Fibroblast of skin of right quadriceps (primary cell): ENCODE results near the gene PAK4.
A peak's percentile ranks its signal among the peaks of the same experiment; 100 is the strongest.

Experiments
- DNase-seq: peaks from one replicate; pipeline ENCODE4 v3.0.0-alpha.2; 2013

Gene PAK4

DNA sequence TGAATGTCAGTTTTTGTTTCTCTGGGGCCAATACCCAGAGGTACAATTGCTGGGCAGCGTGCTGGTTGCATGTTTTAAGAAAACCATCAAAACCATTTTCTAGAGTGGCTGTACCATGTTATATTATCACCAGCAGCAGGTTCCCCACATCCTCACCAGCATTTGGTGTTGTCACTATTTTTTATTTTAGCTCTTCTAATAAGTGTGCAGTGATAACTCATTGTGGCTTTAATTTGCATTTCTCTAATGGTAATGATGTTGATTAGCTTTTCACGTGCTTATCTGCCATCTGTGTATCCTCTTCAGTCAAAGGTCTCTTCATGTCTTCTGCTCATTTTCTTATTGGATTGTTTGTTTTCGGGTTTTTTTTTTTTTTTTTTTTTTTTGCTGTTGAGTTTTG lies 21.9 kb downstream of the PAK4 start:
- DNase-seq: no peak

GRCh38 chr19:39148939-39149529 lies 23.4 kb downstream of the PAK4 start:
- no peak for DNase-seq

- DNase-seq: no peak
These were observed 24.6 kb downstream of the PAK4 start for GRCh38 chr19:39150235-39150634.

- DNase-seq: no peak
These were observed 25.4 kb downstream of the PAK4 start for GRCh38 chr19:39150807-39151600.

DNA sequence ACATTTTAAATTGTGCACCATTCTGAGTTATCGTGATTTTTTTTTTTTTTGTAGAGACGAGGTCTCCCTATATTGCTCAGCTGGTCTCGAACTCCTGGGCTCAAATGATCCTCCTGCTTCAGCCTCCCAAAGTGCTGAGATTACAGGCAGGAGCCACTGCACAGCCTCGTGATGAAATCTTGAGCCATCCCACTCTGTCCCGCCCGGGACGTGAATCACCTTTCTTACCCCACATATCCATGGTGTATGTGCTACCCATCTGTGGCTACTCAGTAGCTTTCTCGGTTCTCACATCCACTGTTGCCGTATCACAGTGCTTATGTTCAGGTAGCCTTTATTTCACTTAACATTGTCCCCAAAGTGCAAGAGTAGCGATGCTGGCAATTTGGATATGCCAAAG lies 26.5 kb downstream of the PAK4 start:
- no peak for DNase-seq

DNA sequence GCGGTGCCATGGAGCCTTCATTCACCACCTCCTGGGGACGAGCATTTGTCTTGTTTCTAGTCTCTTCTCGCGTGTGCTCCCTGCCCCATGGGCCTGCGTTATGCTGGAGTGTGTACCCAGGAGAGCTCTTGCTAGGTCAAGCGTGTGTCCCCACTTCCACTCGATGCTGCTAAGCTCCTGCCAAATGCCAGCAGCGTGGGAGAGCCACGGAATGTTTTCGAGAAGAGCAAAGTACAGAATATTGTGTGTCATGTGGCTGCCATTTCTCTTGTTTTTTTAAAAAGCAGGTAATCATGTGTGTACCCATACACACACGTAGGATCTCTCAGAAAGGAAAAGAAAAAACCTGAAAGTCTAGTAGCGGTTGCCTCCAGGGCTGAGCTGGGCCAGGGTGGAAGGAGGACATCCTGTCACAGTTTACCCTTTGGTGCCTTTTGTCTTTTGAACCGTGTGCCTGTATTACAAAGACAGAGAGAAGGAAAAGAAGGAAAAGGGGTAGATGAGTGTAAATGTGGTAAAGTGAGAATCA lies 28.6 kb downstream of the PAK4 start:
- DNase-seq: no peak

GRCh38 chr19:39154629-39155100 lies 29.1 kb downstream of the PAK4 start:
- no peak for DNase-seq

GRCh38 chr19:39155114-39155700 lies 29.6 kb downstream of the PAK4 start:
- DNase-seq: no peak

DNA sequence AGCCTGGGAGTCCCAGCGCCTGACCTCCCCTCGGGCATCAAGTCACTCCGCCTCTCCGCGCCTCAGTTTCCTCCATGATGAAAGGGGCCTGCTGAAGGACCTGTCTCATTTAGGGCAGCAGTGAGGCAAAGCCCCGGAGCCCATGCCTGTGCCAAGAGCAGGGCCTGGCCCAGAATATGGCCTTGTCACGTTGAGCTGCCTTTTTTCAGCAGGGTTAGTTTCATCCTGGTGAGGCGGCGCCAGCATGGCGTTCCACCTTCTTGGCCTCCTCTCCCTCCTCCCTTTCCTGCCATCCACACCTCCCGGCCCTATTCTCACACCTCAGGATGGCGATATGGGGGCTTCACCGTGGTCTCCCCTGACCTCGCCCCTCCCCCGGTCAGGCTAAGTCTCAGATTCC lies 30.2 kb downstream of the PAK4 start:
- DNase-seq: no peak

GRCh38 chr19:39156326-39157230 lies 31.0 kb downstream of the PAK4 start:
- DNase-seq: no peak

DNA sequence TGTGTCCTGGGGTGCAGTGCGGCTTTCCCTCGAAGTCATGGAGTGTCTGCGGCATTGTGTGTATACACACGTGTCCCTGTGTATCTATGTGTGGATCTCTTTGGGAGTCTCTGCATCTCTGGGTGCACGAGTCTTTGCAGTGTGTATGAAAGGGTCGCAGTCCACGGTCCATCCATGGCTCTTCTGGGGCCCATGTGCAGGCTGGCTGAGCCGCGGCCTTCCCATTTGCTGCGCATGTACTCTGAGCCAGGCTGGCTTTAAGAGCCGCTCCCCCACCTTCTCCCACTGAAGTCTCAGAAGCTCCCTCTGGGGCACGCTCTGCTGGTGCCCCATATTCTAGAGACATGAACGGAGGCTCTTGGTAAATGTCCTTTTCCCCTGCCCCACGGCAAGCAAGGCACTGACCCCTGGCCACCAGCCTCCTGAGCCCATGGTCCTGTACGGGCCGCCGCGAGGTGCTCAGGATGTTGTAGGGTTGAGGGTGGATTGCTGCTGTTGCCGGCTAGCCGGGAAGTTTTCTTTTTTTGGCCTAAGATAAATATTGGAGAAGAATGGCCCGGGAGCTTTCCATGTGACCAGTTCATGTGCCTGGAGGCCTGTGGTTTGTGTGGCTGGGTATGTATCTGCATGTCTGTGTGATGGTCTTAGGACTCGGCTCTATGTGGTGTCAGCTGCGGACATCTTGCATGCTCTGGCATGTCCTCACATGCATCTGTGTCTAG lies 31.9 kb downstream of the PAK4 start:
- no peak for DNase-seq

DNA sequence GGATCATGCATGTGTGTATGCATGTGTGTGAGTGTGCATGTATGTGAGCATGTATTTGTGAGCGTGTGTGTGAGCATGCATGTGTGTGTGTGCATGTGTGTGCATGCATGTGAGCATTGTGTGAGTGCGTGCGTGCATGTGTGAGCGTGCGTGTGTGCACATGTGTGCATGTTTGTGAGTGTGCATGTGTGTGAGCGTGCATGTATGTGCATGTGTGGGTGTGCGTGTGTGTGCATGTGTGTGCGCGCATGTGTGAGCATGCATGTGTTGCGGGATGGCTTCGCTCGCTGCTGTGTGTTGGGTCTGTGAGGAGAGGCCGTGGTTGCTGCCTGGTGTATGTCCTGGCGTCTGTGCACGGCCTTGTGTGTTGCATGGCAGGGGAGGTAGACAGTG lies 32.4 kb downstream of the PAK4 start:
- DNase-seq: no peak

GRCh38 chr19:39158646-39159260 lies 33.2 kb downstream of the PAK4 start:
- no peak for DNase-seq

DNA sequence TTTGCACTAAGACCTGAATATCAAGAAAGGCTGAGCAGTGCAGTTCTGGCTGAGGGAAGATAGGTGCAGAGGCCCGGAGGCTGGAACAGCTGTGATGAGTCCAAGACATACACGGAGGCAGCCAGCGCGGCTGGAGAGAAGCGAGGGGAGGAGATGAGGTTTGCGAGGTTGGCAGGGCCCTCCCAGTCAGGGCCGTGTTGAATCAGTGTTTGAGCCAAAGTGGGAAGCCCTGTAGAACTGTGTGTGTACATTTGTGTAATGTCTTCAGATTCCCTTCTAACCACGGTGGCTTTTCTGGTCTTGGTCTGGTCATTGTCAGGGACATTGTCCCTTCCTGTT lies 34.9 kb downstream of the PAK4 start:
- DNase-seq: peak; percentile 28

- no peak for DNase-seq
These were observed 35.5 kb downstream of the PAK4 start for GRCh38 chr19:39160889-39161672.

GRCh38 chr19:39162441-39163043 lies 37.0 kb downstream of the PAK4 start:
- no peak for DNase-seq

DNA sequence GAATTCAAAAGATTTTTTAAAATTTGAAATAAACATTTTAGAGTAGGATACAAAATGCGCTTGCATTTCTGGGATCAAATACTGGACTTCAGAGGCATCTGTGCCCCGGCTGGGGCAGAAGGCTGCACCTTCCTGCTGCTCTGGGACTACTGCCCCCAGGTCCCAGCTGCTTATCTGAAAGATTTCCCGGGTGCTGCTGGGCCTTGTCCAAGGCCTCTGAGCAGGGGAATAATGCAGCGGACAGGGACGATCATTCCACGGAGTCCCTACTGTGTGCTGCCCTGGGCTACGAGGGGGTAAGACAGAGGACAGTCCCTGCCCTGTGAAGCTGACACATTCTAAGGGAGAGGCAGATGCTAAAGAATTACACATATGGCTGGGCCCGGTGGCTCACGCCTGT lies 38.0 kb downstream of the PAK4 start:
- no peak for DNase-seq

DNA sequence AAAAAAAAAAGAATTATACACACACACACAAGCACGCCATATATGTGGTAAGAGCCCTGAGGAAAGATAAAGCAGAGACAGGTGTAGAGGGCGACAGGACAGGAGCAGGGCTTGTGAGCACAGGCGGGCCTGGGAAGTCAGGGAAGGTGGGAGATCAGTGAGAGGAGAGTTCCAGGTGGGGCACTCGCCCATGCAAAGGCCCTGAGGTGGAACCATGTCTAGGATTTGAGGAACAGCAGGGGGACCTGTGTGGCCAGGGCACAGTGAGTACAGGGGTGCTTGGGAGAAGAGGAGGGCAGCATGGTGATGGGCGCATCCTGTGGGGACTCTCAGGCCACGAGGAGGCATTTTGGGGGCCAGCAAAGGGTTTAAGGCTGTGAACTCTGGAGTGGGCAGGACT lies 38.7 kb downstream of the PAK4 start:
- DNase-seq: no peak

DNA sequence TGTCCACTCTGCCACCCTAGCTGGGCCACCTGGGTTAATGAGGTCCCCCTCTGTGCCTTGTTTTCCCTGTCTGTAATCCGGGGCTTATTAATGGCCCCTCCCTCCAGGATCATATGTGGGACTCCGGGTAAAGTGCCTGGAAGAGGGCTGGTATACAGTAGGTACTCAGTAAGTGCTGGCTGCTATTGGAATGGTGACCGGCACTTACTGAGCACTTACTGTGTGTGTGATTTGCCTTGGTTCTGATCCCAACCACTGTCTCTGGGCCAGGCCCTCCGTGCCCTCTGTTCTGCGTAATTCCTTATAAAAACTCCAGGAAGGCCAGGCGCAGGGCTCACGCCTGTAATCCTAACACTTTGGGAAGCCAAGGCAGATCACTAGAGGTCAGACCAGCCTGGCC lies 40.3 kb downstream of the PAK4 start:
- no peak for DNase-seq

DNA sequence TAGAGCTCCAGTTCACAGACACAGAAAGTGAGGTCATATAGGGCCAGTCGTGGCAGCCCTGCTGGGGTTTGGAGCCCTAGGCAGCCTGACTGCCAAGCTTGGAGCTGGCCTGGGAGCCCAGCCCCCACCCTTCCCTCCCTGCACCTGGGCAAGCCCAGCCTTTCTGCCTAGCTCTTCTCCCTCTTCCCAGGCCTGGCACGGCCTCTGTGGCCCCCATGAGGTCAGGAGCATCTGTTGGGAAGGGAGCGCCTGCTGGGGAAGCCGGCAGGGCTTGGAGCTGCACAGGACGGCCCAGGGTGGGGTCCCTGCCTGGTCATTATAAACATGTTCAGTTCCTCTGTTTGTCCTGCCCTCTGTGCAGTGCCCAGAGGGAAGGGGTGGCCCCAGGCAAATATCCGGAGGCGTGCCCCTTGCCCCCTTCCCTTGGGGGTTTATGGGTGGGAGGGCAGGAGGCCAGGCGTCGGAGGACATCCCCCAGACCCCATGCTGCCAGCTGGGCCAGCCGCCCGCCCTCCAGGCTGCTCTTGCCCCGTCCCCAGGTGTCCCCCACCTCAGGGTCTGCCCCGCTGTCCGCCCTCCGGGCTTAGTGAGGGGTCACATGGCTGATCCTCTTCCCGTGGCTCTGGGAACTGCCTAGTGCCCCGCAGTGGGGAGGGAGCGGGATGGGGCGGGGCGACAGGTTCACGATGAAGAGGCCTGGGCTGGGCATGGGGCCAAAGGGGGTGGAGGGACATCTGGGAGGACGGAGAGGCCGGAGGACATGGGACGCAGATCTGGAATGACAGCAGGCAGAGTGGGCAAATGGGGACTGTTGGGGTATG lies 41.2 kb downstream of the PAK4 start:
- DNase-seq: no peak
